ENCODE data around the gene FBXO42. TPM values are rescaled to one million over a fixed set of nuclear protein-coding genes. Genes with fewer than 3 reads are reported as not detected.

The FBXO42 gene
- total and polyA plus RNA-seq, 9 of the 15 experiments (the other 6 are each of a cell fraction or from before 2014, with no cell fraction given), result 7.2 to 24.8 (median 17.4) TPM

GRCh38 chr1:16386454-16387113 lies 34.3 kb upstream of the FBXO42 start:
- no peak for DNase-seq (ENCODE audit: extremely low read depth in 1 of 4, low spot score in 3 of 4)
- FAIRE-seq, result no peak
- Histone ChIP-seq H3K4me1 (replicated peaks in 1 of 2; ENCODE audit: control insufficient read depth in 2 of 2, insufficient read depth in 2 of 2, low read length in 2 of 2) (peaks cover 3 to 28% of the 10 kb centered on the region in 2 experiments; a peak in 3 of 5 replicates), H3K9me1 (ENCODE audit: control insufficient read depth, insufficient read depth, low read length) (peaks cover 7% of the 10 kb centered on the region), H3K36me3 (ENCODE audit: control insufficient read depth, insufficient read depth, low read length) (peaks cover 26% of the 10 kb centered on the region), H3K79me2 (ENCODE audit: control insufficient read depth, insufficient read depth, low read length) (peaks cover 93% of the 10 kb centered on the region), H3K9me3 (replicated peaks; ENCODE audit: control insufficient read depth, insufficient read depth, low read depth, low read length) (no peaks in the 10 kb centered on the region), H3K27me3 (ENCODE audit: control insufficient read depth in 2 of 2, insufficient read depth in 2 of 2, low read length in 2 of 2) (no peaks in the 10 kb centered on the region), H3K9ac (ENCODE audit: insufficient read depth in 1 of 2, low read depth in 2 of 2, low read length in 2 of 2) (peak overlapping the region in 1 of 2 experiments; percentile 56; a peak in 1 of 4 replicates), H4K20me1 (replicated peaks; ENCODE audit: control insufficient read depth, insufficient read depth, low read length) (peaks cover 62% of the 10 kb centered on the region), H3K4me3 (no peak overlapping the region), H2AFZ (ENCODE audit: low read depth, low read length) (no peak overlapping the region), H3K27ac (ENCODE audit: extremely low read depth, low read depth, low read length) (no peak overlapping the region), H3K4me2 (ENCODE audit: insufficient read depth, low read length) (no peak overlapping the region)
- TF ChIP-seq ZNF780A (CRISPR knock-in tag; IDR thresholded peaks at IDR 0.05) (no peak), ZNF408 (CRISPR knock-in tag; IDR thresholded peaks at IDR 0.05; ENCODE audit: low read depth) (no peak), CUX1 (CRISPR knock-in tag; IDR thresholded peaks at IDR 0.05) (no peak), IFI16 (CRISPR knock-in tag; IDR thresholded peaks at IDR 0.05) (no peak), ZEB2 (IDR thresholded peaks at IDR 0.05) (no peak), ZBTB7A (IDR thresholded peaks at IDR 0.05; ENCODE audit: borderline replicate concordance, control insufficient read depth, low read depth, low read length) (no peak), NFIC (IDR thresholded peaks at IDR 0.05) (peak; percentile 51), KAT7 (CRISPR knock-in tag; IDR thresholded peaks at IDR 0.05; ENCODE audit: borderline replicate concordance) (no peak), MTA2 (IDR thresholded peaks at IDR 0.05; ENCODE audit: low read depth) (no peak), MAFF (IDR thresholded peaks at IDR 0.05; ENCODE audit: low read length) (no peak), ZNF124 (CRISPR knock-in tag; IDR thresholded peaks at IDR 0.05) (no peak), C11orf30 (IDR thresholded peaks at IDR 0.05; ENCODE audit: low read depth) (peak; percentile 21; the same call in 1 of the 2 replicates), BCOR (IDR thresholded peaks at IDR 0.05) (no peak), ZNF239 (CRISPR knock-in tag; IDR thresholded peaks at IDR 0.05) (no peak), CHCHD3 (CRISPR knock-in tag; IDR thresholded peaks at IDR 0.05) (no peak), ILK (tag; IDR thresholded peaks at IDR 0.05; ENCODE audit: borderline replicate concordance, low read depth) (no peak), TCF7L2 (IDR thresholded peaks at IDR 0.05; ENCODE audit: low read depth, low read length) (no peak)
- 65% methylated on average over 5 of the region's 5 CpGs for WGBS (ENCODE audit: insufficient coverage, low coverage, missing lambda C conversion rate)
- intact Hi-C loops (cut with micrococcal nuclease) (no loop called here), in situ Hi-C loops (cut with MboI) (no loop called here)
- ChIA-PET POLR2A (interaction anchor here (0.6 to 2.4 kb wide), 7 partner anchors 8 to 22 kb away, joined by 3 to 16 read pairs (median 3); no protein-coding TSS in a partner anchor), CTCF (ENCODE audit: low intra/inter-chr PET ratio) (no interaction called here)
- 0 out of 3 replicates have a peak, but pooled peaks have one; percentile 8 for ATAC-seq
- BruUV-seq (replicated peaks), result TSS peak; percentile 6

Data from K562 (cell line).